Adrenal gland (tissue), 12 donors: ENCODE results near the gene KCNA2. TPM values are rescaled to one million over a fixed set of nuclear protein-coding genes. Genes with fewer than 3 reads are reported as not detected.

Experiments used
- DNase-seq, 7 donors: peaks; one replicate each; pipeline ENCODE4 v3.0.0-alpha.2; 2019 to 2020
- H3K27ac ChIP-seq, 5 donors: fragments of 200-600 bp; sonication (generic) in 4 of 5; 1 replicate in 3 of 5; 2 replicates in 2 of 5; pipeline versions ENCODE4 v1.5.1 to v1.8.0; 2016 to 2020; ENCODE audit warnings: mild to moderate bottlenecking in 1 of 5
- H3K27me3 ChIP-seq: fragments of 200-600 bp; 2 replicates; pipeline ENCODE4 v1.8.0; 2021
- H3K36me3 ChIP-seq, 2 donors: fragments of 200-600 bp; replicated peaks in 1 of 2; 1 replicate in 1 of 2; 2 replicates in 1 of 2; pipeline versions ENCODE4 v1.5.1 to v1.8.0; 2018 to 2022
- H3K4me1 ChIP-seq, 2 donors: fragments of 200-600 bp; replicated peaks in 1 of 2; 1 replicate in 1 of 2; 2 replicates in 1 of 2; pipeline versions ENCODE4 v1.5.1 to v1.8.0; 2018 to 2021
- H3K4me3 ChIP-seq, 4 donors: fragments of 200-600 bp; sonication (generic) in 3 of 4; one replicate each; pipeline ENCODE4 v1.5.1; 2016 to 2018
- H3K9me3 ChIP-seq, 3 donors: fragments of 200-600 bp; sonication (generic) in 1 of 3; replicated peaks in 1 of 3; 1 replicate in 2 of 3; 2 replicates in 1 of 3; pipeline versions ENCODE4 v1.5.1 to v1.8.0; 2016 to 2021
- CTCF ChIP-seq, 6 experiments: fragments of 450-650 bp in 4 of 6; fragments of 200-600 bp in 2 of 6; sonication (generic) in 1 of 6; IDR thresholded peaks; 1 replicate in 5 of 6; 2 replicates in 1 of 6; pipeline versions ENCODE4 v1.5.1 to v1.8.0; 2016 to 2021; ENCODE audit warnings: antibody characterized with exemption in 6 of 6, mild to moderate bottlenecking in 2 of 6, moderate library complexity in 1 of 6
- POLR2A ChIP-seq, 2 donors: fragments of 450-650 bp; IDR thresholded peaks; one replicate each; pipeline ENCODE4 v1.6.1; 2017; ENCODE audit warnings: antibody characterized with exemption in 2 of 2, mild to moderate bottlenecking in 2 of 2, moderate library complexity in 1 of 2
- WGBS, 4 donors: extraction: QIAGEN DNeasy Blood & Tissue Kit in 2 of 4; methylation state at CpG; one replicate each; pipeline versions ENCODE4 v1.1.5 to v1.1.7; 2013 to 2017; 5-methylcytosine and 5-hydroxymethylcytosine counted together
- intact Hi-C, 2 donors: fragments of 100-400 bp; cut with DNase I; formaldehyde crosslinking; loops; one replicate each; pipeline versions ENCODE4 v1.14.1 to v1.15.0; 2022 to 2023
- polyA plus RNA-seq, 3 donors: library from polyadenylated mRNA; stranded (reverse); fragments of 200-250 nt in 2 of 3; fragments of 350-450 nt in 1 of 3; fragmentation: Illumina TruSeq in 1 of 3; extraction: RNeasy Lipid Tissue Mini Kit (QIAGEN cat#74804) in 1 of 3; gene quantifications; one replicate each; pipeline ENCODE4 v1.2.3, GENCODE V29; 2013 to 2014
- total RNA-seq, 9 donors: library from RNA; depleted of rRNA in 4 of 9; stranded (reverse); fragments of >200 nt in 4 of 9; fragments of 120-200 nt in 1 of 9; fragmentation: NEBNext Ultra II Directional in 1 of 9; extraction: Animal tissue kit (Norgen Biotek cat#: 25700) in 1 of 9; gene quantifications; one replicate each; pipeline versions ENCODE4 v1.1.0 to v1.2.4, GENCODE V29; 2013 to 2023
- donor health status: healthy with polysubstance abuse.
- donor health status: Bipolar disorder and iron deficiency.
- donor health status: DM: yes; HTN: yes; CAD: no.
- donor health status: DM: no; HTN: no; CAD: no.
- donor health status: DM: no; HTN: no; CAD: no.
- donor health status: DM: yes; HTN: yes; CAD: no.

KCNA2 gene
- total and polyA plus RNA-seq, 12 donors: 0.06 to 16.9 (median 0.38) TPM; not detected in 1

GRCh38 chr1:110606657-110607535 lies 738 bp upstream of the KCNA2 start:
- peak overlapping the region in 2 of 4 donors; percentile 21 to 53 for H3K4me3 ChIP-seq
- no peaks in the 10 kb centered on the region for H3K36me3 ChIP-seq
- intact Hi-C loops: no loop called here
- no peak for DNase-seq
- no peaks in the 10 kb centered on the region for H3K9me3 ChIP-seq
- peaks cover 56% of the 10 kb centered on the region for H3K27me3 ChIP-seq
- TF ChIP-seq CTCF (IDR thresholded peaks at IDR 0.05) (no peak), POLR2A (IDR thresholded peaks at IDR 0.05) (no peak)
- H3K4me1 ChIP-seq: peaks cover 7 to 16% of the 10 kb centered on the region in 2 donors
- H3K27ac ChIP-seq: no peak overlapping the region
- WGBS, 4 donors: 0 to 2% (median 1%) methylated on average over 29 to 94 of the region's 94 CpGs

GRCh38 chr1:110605446-110605845 lies 712 bp downstream of the KCNA2 start:
- no peak for DNase-seq
- TF ChIP-seq CTCF (IDR thresholded peaks at IDR 0.05) (no peak), POLR2A (IDR thresholded peaks at IDR 0.05) (no peak)
- Histone ChIP-seq H3K27me3 (peaks cover 53% of the 10 kb centered on the region), H3K4me1 (peaks cover 7 to 16% of the 10 kb centered on the region in 2 donors), H3K27ac (no peak overlapping the region), H3K4me3 (no peak overlapping the region), H3K9me3 (no peaks in the 10 kb centered on the region), H3K36me3 (no peaks in the 10 kb centered on the region)
- intact Hi-C loops: no loop called here
- 65 to 71% (median 69%) methylated on average over 5 to 6 of the region's 6 CpGs for WGBS, 4 donors

GRCh38 chr1:110604586-110605148 lies 1.5 kb downstream of the KCNA2 start:
- no peak for DNase-seq
- TF ChIP-seq POLR2A (IDR thresholded peaks at IDR 0.05): no peak
- TF ChIP-seq CTCF (IDR thresholded peaks at IDR 0.05): no peak
- Histone ChIP-seq H3K4me1 (peaks cover 7 to 16% of the 10 kb centered on the region in 2 donors), H3K27ac (no peak overlapping the region), H3K27me3 (peaks cover 47% of the 10 kb centered on the region), H3K36me3 (no peaks in the 10 kb centered on the region), H3K9me3 (no peaks in the 10 kb centered on the region), H3K4me3 (no peak overlapping the region)
- intact Hi-C loops: no loop called here
- WGBS, 4 donors: 76 to 87% (median 81%) methylated on average over 5 to 9 of the region's 9 CpGs

GRCh38 chr1:110603058-110603457 lies 3.1 kb downstream of the KCNA2 start:
- peaks cover 7 to 16% of the 10 kb centered on the region in 2 donors for H3K4me1 ChIP-seq
- no peak overlapping the region for H3K4me3 ChIP-seq
- DNase-seq: no peak
- H3K9me3 ChIP-seq: no peaks in the 10 kb centered on the region
- intact Hi-C loops: no loop called here
- no peak overlapping the region for H3K27ac ChIP-seq
- peaks cover 38% of the 10 kb centered on the region for H3K27me3 ChIP-seq
- TF ChIP-seq POLR2A (IDR thresholded peaks at IDR 0.05): no peak
- TF ChIP-seq CTCF (IDR thresholded peaks at IDR 0.05): no peak
- 85 to 96% (median 92%) methylated on average over 3 of the region's 3 CpGs for WGBS, 4 donors
- no peaks in the 10 kb centered on the region for H3K36me3 ChIP-seq
